Mammary epithelial cell (primary cell): ENCODE results near the gene RYK.

Source experiments
- CTCF ChIP-seq, 2 donors: IDR thresholded peaks in 1 of 2; conservative IDR thresholded peaks in 1 of 2; 2 replicates each; pipeline ENCODE4 v1.5.1; 2011 to 2012; ENCODE audit warnings: inconsistent platforms in 2 of 2, low read length in 2 of 2, mild to moderate bottlenecking in 2 of 2, control low read depth in 1 of 2, low read depth in 1 of 2; ENCODE audit not compliant: insufficient read depth in 1 of 2; ENCODE audit errors: extremely low read depth in 1 of 2
- EZH2 ChIP-seq: IDR thresholded peaks from 2 replicates; pipeline ENCODE4 v1.6.1; 2012; ENCODE audit warnings: low read length, inconsistent platforms, borderline replicate concordance

GRCh38 chr3:134251731-134252391 is 1.2 kb upstream of the RYK start:
- TF ChIP-seq EZH2, result no peak
- TF ChIP-seq CTCF (conservative IDR thresholded peaks at IDR 0.05 in 1 of 2, IDR thresholded peaks at IDR 0.05 in 1 of 2; ENCODE audit: extremely low read depth in 1 of 2, insufficient read depth in 1 of 2, low read depth in 1 of 2, low read length in 2 of 2), result no peak
